HG03432 (cell line): ENCODE results near the gene SORL1-AS1.

Experiments used
- ATAC-seq: cut with Tn5 transposase; IDR thresholded peaks from one replicate; pipeline ENCODE4 v1.9.1; 2021; ENCODE audit warnings: mild to moderate bottlenecking, moderate library complexity; ENCODE audit not compliant: unreplicated experiment

The SORL1-AS1 gene

GRCh38 chr11:121453589-121454299 lies 977 bp upstream of the SORL1-AS1 start:
- no peak for ATAC-seq

- peak; percentile 61 for ATAC-seq
Observed at GRCh38 chr11:121451986-121452608, 670 bp downstream of the SORL1-AS1 start, which contains the start of gene SORL1. TSS of gene SORL1 (plus strand) at chr11:121452314. CDS start at chr11:121452332, 18 bp downstream.

DNA sequence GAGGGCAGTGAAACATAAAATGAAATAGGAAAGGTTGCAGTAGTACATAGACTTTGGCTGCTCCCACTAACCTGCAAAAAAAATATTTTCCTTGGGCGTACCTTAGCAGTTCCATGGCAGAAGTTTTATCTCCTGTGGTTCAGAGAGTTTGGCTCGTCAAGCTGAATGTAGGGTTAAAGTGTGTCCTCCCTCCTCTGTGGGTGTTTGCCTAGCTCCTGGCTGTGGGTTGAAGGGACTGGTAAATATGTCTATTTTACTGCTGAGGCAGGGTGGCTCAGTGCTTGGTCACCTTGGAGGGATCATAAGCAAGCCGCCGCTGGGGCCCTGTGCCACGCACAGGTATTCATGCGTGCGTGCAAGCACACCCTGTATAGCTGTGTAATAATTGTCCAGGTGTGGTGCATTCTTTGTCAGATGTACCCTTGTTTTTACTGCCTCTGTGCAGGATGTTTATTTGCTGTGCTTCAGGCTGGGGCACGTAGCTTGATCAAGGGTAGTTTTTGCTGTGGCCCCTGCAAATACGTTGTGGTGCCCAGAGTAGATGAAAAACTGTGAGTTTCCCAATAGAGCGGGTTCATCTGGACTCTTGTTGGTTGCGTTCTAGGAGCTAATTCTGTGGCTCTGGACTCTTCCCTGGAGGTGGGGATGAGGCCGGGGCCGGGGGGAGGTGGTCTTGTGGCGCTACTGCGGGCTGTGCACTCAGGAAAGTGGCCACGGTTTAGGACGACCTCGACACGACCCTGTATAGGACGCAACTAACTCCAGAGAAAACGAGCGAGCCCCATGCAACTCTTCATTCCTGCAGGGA lies 1.4 kb downstream of the SORL1-AS1 start:
- no peak for ATAC-seq

GRCh38 chr11:121450401-121450800 lies 2.4 kb downstream of the SORL1-AS1 start:
- no peak for ATAC-seq

DNA sequence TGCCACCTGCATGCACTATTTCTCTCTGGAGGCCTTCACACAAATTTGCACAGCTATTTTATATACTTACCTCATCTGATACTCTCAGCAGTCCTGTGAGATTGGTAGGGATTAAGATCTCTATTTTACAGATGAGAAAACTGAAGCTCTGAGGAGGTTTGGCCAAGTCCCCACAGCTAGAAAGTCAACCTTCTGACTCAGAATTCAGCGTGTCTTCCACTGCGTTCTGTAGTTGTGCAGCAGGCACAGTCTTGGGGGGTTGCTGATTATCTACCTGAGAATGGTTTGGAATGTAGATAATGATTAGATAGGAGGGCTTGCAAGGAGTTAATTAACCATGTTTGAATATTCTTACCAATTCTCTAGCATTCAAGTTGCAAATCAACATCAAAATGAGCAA lies 3.1 kb downstream of the SORL1-AS1 start:
- no peak for ATAC-seq

DNA sequence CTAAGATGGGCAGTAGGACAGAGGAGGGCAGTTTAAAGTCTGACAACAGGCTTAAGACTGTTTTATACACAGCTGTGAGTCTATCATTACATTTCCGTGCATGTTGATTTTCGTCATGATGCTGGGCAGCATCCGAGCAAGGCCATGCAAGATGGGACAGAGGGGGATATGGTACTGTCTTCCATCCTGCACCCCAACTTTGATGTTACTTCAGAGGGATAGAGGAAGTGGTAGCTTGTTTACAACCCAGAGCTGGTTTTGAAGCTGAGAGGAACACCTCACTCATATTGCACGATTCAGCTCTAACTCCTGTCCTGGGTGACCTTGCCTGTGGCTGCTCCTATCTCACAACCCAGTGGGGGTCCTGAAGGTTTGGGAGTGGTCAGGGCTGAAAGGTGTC lies 3.6 kb downstream of the SORL1-AS1 start:
- no peak for ATAC-seq

- ATAC-seq = no peak
Observed at GRCh38 chr11:121448431-121448941, 4.3 kb downstream of the SORL1-AS1 start.

DNA sequence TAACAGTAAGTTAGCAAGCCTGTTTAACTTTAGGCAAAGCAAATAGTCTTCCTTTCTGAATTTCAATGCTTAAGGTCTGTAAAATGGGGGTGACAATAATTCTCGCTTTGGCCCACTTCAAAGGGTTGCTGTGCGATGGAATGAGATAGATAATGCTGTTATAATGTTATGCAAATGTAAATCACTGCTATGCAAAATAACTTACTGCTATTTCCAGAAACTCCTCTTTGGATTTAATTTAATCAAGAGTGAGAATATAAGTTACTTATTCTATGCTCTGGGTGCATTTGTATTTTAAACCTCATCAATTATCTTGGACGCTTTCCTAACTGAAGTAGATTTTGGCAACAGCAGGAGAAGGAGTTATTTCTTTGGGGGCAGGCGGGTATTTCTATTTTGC lies 4.8 kb downstream of the SORL1-AS1 start:
- ATAC-seq = no peak

DNA sequence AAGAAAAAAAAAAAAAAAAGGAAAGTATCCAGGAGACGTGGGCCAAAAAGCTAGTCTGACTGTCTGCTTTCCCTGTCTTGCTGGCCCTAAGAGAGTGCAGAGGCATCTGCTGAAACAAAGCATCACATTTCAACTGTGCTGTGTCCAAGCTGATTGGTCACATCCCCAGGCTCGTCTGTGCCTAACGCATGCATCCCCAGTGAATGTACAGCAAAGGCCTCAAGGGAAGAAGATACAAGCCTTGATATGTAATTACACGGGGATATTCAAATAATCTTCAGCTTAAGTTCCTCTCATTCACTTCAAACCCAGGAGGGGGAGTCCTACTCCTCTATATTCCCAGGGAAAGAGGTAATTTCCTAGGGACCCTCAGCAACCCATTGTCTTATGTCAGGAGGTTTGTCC lies 6.0 kb downstream of the SORL1-AS1 start:
- no peak for ATAC-seq

- ATAC-seq = peak; percentile 26
Observed at GRCh38 chr11:121445071-121445768, 7.5 kb downstream of the SORL1-AS1 start.

- ATAC-seq = no peak
Observed at GRCh38 chr11:121444526-121444925, 8.2 kb downstream of the SORL1-AS1 start.

- no peak for ATAC-seq
Observed at GRCh38 chr11:121443688-121444275, 9.0 kb downstream of the SORL1-AS1 start.

DNA sequence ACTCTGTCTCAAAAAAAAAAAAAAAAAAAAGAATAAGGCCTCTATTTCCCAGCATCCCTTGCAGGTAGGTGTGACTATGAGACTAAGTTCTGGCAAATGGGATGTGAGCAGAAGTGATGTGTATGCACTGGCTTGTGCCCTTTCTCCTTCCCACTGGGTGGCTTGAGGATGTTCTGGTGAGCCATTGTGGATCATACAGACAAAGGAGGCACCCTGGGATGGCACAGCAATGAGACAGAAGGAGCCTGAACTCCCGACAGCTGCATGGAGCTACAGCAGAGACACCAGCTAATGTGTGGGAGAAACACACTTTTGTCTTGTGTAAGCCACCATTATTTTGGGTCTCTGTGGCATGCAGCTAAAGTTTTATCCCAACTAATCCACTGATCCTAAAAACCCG lies 11.2 kb downstream of the SORL1-AS1 start:
- ATAC-seq = no peak

DNA sequence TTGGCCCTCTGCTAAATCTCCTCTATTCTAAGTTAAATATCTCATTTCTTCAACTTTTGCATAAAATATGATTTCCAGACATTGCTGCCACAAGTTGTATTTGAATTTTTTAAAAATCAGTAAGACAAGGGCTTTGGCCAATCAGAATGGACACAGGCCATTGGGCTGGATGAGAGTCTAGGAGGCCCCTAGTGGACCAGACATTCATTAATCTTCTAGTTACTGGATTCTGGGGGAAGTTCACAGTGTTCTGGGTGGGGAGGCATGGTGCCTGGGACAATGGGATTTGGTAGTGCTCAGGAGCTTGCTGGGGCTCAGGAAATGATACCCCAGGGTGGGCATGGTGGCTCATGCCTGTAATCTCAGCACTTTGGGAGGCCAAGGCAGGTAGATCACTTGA lies 13.0 kb downstream of the SORL1-AS1 start:
- ATAC-seq = no peak

DNA sequence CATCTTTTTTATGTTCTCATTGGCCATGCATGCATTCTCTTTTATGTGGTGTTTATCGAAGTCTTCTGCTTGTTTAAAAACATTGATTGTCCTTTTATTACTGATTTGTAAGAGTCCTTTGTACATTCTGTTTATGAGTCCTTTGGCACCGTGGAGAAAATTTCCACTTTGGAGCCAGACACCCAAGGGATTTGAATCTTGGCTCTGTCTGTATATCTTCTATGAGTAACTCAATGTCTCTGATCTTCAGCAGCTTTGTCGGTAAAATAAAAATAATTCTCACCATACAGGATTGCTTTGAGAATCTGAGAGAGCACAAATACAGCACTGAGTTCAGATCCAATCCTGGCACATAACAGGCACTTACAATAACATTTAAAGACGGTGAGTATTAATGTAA lies 13.4 kb downstream of the SORL1-AS1 start:
- ATAC-seq = no peak

- no peak for ATAC-seq
Observed at GRCh38 chr11:121437686-121438078, 15.1 kb downstream of the SORL1-AS1 start.

- ATAC-seq = no peak
Observed at GRCh38 chr11:121437018-121437685, 15.6 kb downstream of the SORL1-AS1 start.

DNA sequence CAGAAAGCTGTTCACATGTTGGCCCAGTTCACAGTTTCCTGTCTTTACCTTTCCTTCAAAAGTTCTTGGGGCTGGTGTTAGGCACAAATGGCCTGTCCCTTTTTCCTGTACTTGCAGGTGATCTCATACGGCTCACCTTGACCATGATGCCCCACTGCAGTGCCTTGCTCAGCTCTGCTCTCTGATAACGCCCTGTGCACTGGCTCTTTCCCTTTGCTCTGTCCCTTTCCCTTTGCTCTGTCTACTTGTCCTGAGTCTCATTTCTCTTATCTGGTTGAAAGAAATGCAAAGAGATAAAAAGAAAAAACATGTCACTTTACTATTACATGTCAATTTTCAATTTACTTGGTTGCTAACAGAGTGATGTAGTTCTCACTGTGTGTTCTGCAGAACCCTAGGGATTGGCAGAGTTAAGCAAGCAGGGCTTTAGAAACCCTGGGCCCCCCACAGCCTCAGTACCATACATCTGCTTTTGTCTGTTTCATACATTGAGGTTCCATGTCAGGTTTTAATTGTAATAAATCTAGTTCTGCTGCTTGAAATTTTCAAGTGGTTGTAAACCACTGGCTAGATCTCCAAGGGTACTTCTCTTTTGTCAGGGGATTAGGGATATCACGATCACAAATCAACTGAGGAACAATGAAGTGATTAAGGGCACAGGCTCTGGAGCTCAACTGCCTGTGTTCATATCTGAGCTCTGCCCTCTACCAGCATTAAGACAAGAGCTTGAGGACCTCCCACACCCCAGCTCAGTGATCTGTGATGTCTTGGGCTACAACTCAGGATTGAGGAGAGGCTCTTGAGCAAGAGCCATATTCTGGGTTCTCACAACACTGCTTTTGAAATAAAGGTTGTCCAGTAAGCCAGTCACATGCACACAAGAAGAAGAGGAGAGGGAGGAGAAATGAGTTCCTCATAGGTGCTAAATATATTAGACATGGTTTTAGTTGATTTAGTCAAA lies 16.9 kb downstream of the SORL1-AS1 start:
- no peak for ATAC-seq

DNA sequence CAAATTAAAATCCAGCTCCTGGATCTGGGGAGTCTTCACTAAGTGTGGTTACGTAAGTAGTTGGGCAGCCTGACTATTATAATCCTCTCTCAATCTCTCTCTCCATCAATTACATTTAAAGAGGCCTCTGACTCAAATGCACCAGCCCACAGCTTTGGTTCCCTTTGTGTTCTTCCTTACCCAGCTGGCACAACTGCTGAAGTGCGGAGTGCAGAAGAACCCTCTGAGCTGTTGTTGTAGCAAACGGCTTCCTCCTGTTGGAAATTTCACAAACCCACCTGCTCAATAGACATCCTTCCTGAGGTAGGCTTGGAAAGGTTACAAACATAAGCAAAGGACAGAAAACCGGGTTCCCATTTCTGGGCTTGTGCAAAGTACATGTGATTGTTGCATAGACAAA lies 17.6 kb downstream of the SORL1-AS1 start:
- ATAC-seq = no peak
